Type B pancreatic cell (in vitro differentiated cells): ENCODE measurements around the gene SPON1. TPM values are rescaled to one million over a fixed set of nuclear protein-coding genes. Genes with fewer than 3 reads are reported as not detected.
"Not testable (repeated sequence)": the region's sequence is repeated elsewhere in the genome, so short reads cannot be mapped to it uniquely, and the experiment has no call there.

ENCODE experiments used
- DNase-seq: peaks from one replicate; pipeline ENCODE4 v3.0.0; 2021; ENCODE audit warnings: mixed read lengths; ENCODE audit not compliant: unreplicated experiment; ENCODE audit errors: extremely low spot score
- H3K27ac Mint-ChIP-seq: 2 replicates; pipeline ENCODE4 v1.8.0; 2021; ENCODE audit warnings: mild to moderate bottlenecking, mixed read lengths
- H3K27me3 Mint-ChIP-seq: 2 replicates; pipeline ENCODE4 v1.8.0; 2021; ENCODE audit warnings: mixed read lengths
- H3K36me3 Mint-ChIP-seq: 2 replicates; pipeline ENCODE4 v1.8.0; 2021; ENCODE audit warnings: mixed read lengths
- H3K4me1 Mint-ChIP-seq: one replicate; pipeline ENCODE4 v1.8.0; 2021; ENCODE audit warnings: mixed read lengths; ENCODE audit not compliant: unreplicated experiment
- H3K4me3 Mint-ChIP-seq: 2 replicates; pipeline ENCODE4 v1.8.0; 2021; ENCODE audit warnings: mild to moderate bottlenecking, mixed read lengths
- H3K9me3 Mint-ChIP-seq: 2 replicates; pipeline ENCODE4 v1.8.0; 2021; ENCODE audit warnings: mixed read lengths
- CTCF ChIP-seq: fragments of 200-600 bp; sonication (generic); conservative IDR thresholded peaks from 2 replicates; pipeline ENCODE4 v1.5.0; 2021; ENCODE audit warnings: antibody characterized with exemption, mild to moderate bottlenecking
- total RNA-seq: library from RNA; stranded (reverse); gene quantifications from 2 replicates; pipeline ENCODE4 v1.2.1, GENCODE V29; 2021; ENCODE audit warnings: low replicate concordance

The SPON1 gene
- total RNA-seq, 1 donor from 2014 or later, result 31.7 TPM

- Mint-ChIP-seq H3K9me3 (no peaks in the 10 kb centered on the region), H3K36me3 (peaks cover 6% of the 10 kb centered on the region), H3K4me3 (no peak overlapping the region), H3K4me1 (no peaks in the 10 kb centered on the region), H3K27me3 (no peaks in the 10 kb centered on the region), H3K27ac (no peak overlapping the region)
- TF ChIP-seq CTCF, result no peak
- DNase-seq, result no peak
Observed at GRCh38 chr11:14082338-14082737, 119.8 kb downstream of the SPON1 start.

DNA sequence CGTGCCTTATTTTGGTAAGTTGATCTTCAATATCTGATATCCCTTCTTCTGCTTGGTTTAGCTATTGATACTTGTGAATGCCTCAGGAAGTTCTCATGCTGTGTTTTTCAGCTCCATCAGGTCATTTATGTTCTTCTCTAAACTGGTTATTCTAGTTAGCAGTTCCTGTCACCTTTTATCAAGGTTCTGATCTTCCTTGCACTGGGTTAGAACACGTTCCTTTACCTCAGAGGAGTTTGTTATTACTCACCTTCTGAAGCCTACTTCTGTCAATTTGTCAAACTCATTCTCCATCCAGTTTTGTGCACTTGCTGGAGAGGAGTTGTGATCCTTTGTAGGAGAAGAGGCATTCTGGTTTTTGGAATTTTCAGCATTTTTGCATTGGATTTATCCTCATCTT is 126.3 kb downstream of the SPON1 start:
- H3K27me3 Mint-ChIP-seq, H3K27ac Mint-ChIP-seq, DNase-seq, H3K36me3 Mint-ChIP-seq, H3K4me1 Mint-ChIP-seq, H3K9me3 Mint-ChIP-seq, H3K4me3 Mint-ChIP-seq: not testable (repeated sequence)

- no peak for TF ChIP-seq CTCF
- no peak overlapping the region for H3K27ac Mint-ChIP-seq
- H3K36me3 Mint-ChIP-seq, result no peaks in the 10 kb centered on the region
- peaks cover 3% of the 10 kb centered on the region for H3K4me1 Mint-ChIP-seq
- H3K4me3 Mint-ChIP-seq, result no peak overlapping the region
- no peaks in the 10 kb centered on the region for H3K9me3 Mint-ChIP-seq
- peaks cover 4% of the 10 kb centered on the region for H3K27me3 Mint-ChIP-seq
- DNase-seq, result no peak
Observed at GRCh38 chr11:14089690-14090462, 127.4 kb downstream of the SPON1 start.

- H3K36me3 Mint-ChIP-seq, DNase-seq, H3K4me1 Mint-ChIP-seq, H3K4me3 Mint-ChIP-seq, H3K27ac Mint-ChIP-seq, H3K27me3 Mint-ChIP-seq, H3K9me3 Mint-ChIP-seq: not testable (repeated sequence)
Observed at GRCh38 chr11:14090631-14091030, 128.1 kb downstream of the SPON1 start.

GRCh38 chr11:14093065-14093464 is 130.5 kb downstream of the SPON1 start:
- peaks cover 5% of the 10 kb centered on the region for H3K27me3 Mint-ChIP-seq
- H3K4me3 Mint-ChIP-seq, result no peak overlapping the region
- H3K36me3 Mint-ChIP-seq, result no peaks in the 10 kb centered on the region
- no peak for TF ChIP-seq CTCF
- H3K27ac Mint-ChIP-seq, result no peak overlapping the region
- DNase-seq, result no peak
- H3K4me1 Mint-ChIP-seq, result peaks cover 3% of the 10 kb centered on the region
- no peaks in the 10 kb centered on the region for H3K9me3 Mint-ChIP-seq

- peaks cover 3% of the 10 kb centered on the region for H3K4me1 Mint-ChIP-seq
- no peak overlapping the region for H3K4me3 Mint-ChIP-seq
- peaks cover 4% of the 10 kb centered on the region for H3K27me3 Mint-ChIP-seq
- no peaks in the 10 kb centered on the region for H3K9me3 Mint-ChIP-seq
- no peaks in the 10 kb centered on the region for H3K36me3 Mint-ChIP-seq
- no peak overlapping the region for H3K27ac Mint-ChIP-seq
- DNase-seq, result no peak
- TF ChIP-seq CTCF, result no peak
Observed at GRCh38 chr11:14094481-14095037, 132.0 kb downstream of the SPON1 start.
